ENCODE data around the gene HM13. TPM values are rescaled to one million over a fixed set of nuclear protein-coding genes. Genes with fewer than 3 reads are reported as not detected.
"Not testable (repeated sequence)": the region's sequence is repeated elsewhere in the genome, so short reads cannot be mapped to it uniquely, and the experiment has no call there.

Gene HM13
- total and polyA plus RNA-seq, 11 donors, result 22.3 to 119 (median 41.0) TPM

DNA sequence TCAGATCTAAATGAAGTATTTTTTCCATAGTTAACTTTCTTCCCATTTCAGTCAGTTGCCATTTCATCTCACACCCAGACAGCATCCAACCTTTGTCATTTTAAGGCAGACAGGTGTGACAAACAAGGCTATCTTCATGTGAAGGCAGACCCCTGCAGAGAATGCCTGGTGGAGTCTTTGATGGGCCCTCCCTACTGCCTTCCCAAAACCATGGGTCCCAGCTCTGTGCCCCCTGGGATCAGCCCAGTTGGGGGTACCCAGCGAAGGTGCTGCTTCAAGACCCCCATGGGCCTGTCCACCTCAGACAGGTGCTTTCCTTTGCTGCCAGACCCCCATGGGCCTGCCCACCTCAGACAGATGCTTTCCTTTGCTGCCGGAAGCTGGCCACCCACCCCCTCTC is 62.5 kb downstream of the HM13 start:
- intact Hi-C loops (cut with DNase I), result loop anchor here in 1 of 10 donors (10.0 kb wide), 1 partner anchor 138 kb away; no protein-coding TSS in a partner anchor
- 81 to 100% (median 93%) methylated on average over 1 to 2 of the region's 2 CpGs for WGBS, 4 donors
- Histone ChIP-seq H3K27ac (no peak overlapping the region), H3K27me3 (no peaks in the 10 kb centered on the region), H3K4me1 (peaks cover 0 to 20% (median 16%) of the 10 kb centered on the region in 12 donors), H3K4me3 (no peak overlapping the region), H3K9me3 (peaks cover 0 to 3% (median 0%) of the 10 kb centered on the region in 12 donors), H3K36me3 (no peaks in the 10 kb centered on the region)
- DNase-seq (no peak), ATAC-seq (no peak)
- TF ChIP-seq, protein P1, sequence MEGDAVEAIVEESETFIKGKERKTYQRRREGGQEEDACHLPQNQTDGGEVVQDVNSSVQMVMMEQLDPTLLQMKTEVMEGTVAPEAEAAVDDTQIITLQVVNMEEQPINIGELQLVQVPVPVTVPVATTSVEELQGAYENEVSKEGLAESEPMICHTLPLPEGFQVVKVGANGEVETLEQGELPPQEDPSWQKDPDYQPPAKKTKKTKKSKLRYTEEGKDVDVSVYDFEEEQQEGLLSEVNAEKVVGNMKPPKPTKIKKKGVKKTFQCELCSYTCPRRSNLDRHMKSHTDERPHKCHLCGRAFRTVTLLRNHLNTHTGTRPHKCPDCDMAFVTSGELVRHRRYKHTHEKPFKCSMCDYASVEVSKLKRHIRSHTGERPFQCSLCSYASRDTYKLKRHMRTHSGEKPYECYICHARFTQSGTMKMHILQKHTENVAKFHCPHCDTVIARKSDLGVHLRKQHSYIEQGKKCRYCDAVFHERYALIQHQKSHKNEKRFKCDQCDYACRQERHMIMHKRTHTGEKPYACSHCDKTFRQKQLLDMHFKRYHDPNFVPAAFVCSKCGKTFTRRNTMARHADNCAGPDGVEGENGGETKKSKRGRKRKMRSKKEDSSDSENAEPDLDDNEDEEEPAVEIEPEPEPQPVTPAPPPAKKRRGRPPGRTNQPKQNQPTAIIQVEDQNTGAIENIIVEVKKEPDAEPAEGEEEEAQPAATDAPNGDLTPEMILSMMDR (IDR thresholded peaks at IDR 0.05), result no peak
- TF ChIP-seq POLR2A (IDR thresholded peaks at IDR 0.05), result no peak

DNA sequence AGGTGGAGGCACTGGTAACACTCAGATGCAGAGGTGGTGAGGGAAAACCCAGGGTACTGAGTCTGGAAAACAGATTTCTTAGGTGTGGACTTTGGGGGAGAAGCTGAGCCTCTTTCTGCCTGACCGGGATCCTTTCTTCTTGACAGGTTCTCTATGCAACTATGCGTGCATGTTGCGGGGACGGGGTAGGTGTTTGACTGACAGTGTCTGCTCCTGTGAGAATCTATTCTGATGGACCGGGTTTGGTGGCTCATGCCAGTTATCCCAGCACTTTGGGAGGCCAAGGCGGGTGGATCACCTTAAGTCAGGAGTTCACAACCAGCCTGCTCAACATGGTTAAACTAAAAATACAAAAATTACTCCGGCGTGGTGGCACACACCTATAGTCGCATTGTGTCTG is 63.0 kb downstream of the HM13 start:
- H3K36me3 ChIP-seq, result no peaks in the 10 kb centered on the region
- intact Hi-C loops (cut with DNase I), result loop anchor here in 1 of 10 donors (10.0 kb wide), 1 partner anchor 138 kb away; no protein-coding TSS in a partner anchor
- no peak for ATAC-seq
- H3K27ac ChIP-seq, result no peak overlapping the region
- peaks cover 0 to 16% (median 12%) of the 10 kb centered on the region in 12 donors for H3K4me1 ChIP-seq
- WGBS, 4 donors, result 88 to 95% (median 92%) methylated on average over 8 to 9 of the region's 9 CpGs
- H3K9me3 ChIP-seq, result peaks cover 0 to 3% (median 0%) of the 10 kb centered on the region in 12 donors
- no peak for DNase-seq
- no peak for TF ChIP-seq POLR2A (IDR thresholded peaks at IDR 0.05)
- TF ChIP-seq, protein P1 (IDR thresholded peaks at IDR 0.05), result no peak
- no peaks in the 10 kb centered on the region for H3K27me3 ChIP-seq
- no peak overlapping the region for H3K4me3 ChIP-seq

DNA sequence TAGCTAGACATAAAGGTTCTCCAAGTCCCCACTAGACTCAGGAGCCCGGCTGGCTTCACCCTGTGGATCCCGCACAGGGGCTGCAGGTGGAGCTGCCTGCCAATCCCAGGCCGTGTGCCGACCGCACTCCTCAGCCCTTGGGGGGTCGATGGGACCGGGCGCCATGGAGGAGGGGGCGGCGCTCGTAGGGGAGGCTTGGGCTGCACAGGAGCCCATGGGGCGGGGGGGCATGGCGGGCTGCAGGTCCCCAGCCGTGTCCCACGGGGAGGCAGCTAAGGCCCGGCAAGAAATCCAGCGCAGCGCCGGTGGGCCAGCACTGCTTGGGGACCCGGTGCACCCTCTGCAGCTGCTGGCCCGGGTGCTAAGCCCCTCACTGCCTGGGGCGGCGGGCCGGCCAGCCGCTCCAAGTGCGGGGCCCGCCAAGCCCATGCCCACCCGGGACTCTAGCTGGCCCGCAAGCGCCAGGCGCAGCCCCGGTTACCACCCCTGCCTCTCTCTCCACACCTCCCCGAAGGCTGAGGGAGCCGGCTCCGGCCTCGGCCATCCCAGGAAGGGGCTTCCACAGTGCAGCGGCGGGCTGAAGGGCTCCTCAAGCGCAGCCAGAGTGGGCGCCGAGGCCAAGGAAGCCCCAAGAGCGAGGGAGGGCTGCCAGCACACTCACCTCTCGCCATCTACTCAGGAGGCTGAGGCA is 64.4 kb downstream of the HM13 start:
- H3K4me3 ChIP-seq, result no peak overlapping the region
- ATAC-seq, result no peak
- H3K27ac ChIP-seq, result no peak overlapping the region
- DNase-seq, result no peak
- H3K4me1 ChIP-seq, result peaks cover 0 to 8% (median 5%) of the 10 kb centered on the region in 12 donors
- peaks cover 0 to 3% (median 0%) of the 10 kb centered on the region in 12 donors for H3K9me3 ChIP-seq
- no peak for TF ChIP-seq POLR2A (IDR thresholded peaks at IDR 0.05)
- TF ChIP-seq, protein P1 (IDR thresholded peaks at IDR 0.05), result no peak
- H3K27me3 ChIP-seq, result no peaks in the 10 kb centered on the region
- WGBS, 4 donors, result 96 to 98% (median 97%) methylated on average over 31 to 43 of the region's 43 CpGs
- intact Hi-C loops (cut with DNase I), result loop anchor here in 1 of 10 donors (10.0 kb wide), 1 partner anchor 136 kb away; no protein-coding TSS in a partner anchor
- H3K36me3 ChIP-seq, result no peaks in the 10 kb centered on the region

DNA sequence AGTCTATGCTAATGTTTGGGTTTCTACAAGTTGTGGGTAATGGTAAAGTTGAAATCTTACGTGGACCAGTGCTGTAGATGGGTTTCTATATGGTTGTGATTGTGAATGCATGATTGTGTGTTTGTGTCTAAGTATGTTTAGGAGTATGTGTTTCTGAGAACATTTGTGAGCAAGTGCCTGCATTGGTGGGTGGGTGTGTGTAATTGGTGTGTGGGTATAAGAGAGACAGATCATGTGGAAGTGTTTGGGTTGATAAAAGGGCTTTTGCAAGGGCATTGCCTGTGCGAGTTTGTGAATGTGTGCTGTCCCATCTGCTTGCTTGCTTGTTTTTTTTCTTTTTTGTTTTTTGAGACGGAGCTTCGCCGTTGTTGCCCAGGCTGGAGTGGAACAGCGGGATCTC is 65.0 kb downstream of the HM13 start:
- Histone ChIP-seq H3K4me1 (peaks cover 0 to 1% (median 0%) of the 10 kb centered on the region in 12 donors), H3K36me3 (no peaks in the 10 kb centered on the region), H3K27ac (no peak overlapping the region), H3K9me3 (peaks cover 0 to 3% (median 0%) of the 10 kb centered on the region in 12 donors), H3K27me3 (no peaks in the 10 kb centered on the region), H3K4me3 (no peak overlapping the region)
- TF ChIP-seq, protein P1 (IDR thresholded peaks at IDR 0.05), result no peak
- no peak for TF ChIP-seq POLR2A (IDR thresholded peaks at IDR 0.05)
- intact Hi-C loops (cut with DNase I), result loop anchor here in 1 of 10 donors (10.0 kb wide), 1 partner anchor 136 kb away; no protein-coding TSS in a partner anchor
- ATAC-seq (no peak), DNase-seq (no peak)
- WGBS, 4 donors, result 95 to 97% (median 96%) methylated on average over 6 of the region's 6 CpGs

DNA sequence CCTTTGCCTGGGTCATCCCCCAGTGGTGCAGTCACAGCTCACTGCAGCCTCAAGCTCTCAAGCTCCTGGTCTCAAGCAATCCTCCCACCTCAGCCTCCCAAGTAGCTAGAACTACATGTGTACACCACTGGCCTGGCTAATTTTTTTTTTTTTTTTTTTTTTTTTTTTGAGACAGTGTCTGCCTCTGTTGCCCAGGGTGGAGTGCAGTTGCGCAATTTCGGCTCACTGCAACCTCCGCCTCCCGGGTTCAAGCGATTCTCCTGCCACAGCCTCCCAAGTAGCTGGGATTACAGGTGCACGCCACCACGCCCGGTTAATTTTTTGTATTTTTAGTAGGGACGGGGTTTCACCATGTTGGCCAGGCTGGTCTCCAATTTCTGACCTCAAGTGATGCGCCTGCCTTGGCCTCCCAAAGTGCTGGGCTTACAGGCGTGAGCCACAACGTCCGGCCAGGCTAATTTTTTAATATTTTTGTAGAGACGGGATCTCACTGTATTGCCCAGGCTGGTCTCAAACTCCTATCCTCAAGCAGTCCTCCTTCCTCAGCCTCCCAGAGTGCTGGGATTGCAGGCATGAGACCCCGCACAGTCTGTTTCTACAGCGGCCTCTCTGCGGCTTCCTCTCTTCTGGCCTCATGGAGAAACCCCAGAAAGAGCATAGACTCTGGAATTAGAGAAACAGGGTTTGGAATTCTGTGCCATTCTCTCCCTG is 65.9 kb downstream of the HM13 start:
- intact Hi-C loops (cut with DNase I), result loop anchor here in 1 of 10 donors (10.0 kb wide), 1 partner anchor 135 kb away; no protein-coding TSS in a partner anchor

More for the DNA sequence above, 65.9 kb downstream of the HM13 start:
- H3K4me1 ChIP-seq, H3K27ac ChIP-seq, H3K27me3 ChIP-seq, H3K9me3 ChIP-seq, DNase-seq, ATAC-seq, H3K36me3 ChIP-seq, H3K4me3 ChIP-seq: not testable (repeated sequence)
- WGBS, 4 donors, result 96 to 98% (median 97%) methylated on average over 17 of the region's 17 CpGs
